ENCODE data around the gene AOPEP. TPM values are rescaled to one million over a fixed set of nuclear protein-coding genes. Genes with fewer than 3 reads are reported as not detected.

AOPEP gene
- total RNA-seq, 4 donors from 2014 or later, result 18.8 to 81.0 (median 32.1) TPM

- TF ChIP-seq CTCF (IDR thresholded peaks at IDR 0.05; ENCODE audit: low read depth), result no peak
These were observed 356.7 kb downstream of the AOPEP start for GRCh38 chr9:95083086-95083768.

DNA sequence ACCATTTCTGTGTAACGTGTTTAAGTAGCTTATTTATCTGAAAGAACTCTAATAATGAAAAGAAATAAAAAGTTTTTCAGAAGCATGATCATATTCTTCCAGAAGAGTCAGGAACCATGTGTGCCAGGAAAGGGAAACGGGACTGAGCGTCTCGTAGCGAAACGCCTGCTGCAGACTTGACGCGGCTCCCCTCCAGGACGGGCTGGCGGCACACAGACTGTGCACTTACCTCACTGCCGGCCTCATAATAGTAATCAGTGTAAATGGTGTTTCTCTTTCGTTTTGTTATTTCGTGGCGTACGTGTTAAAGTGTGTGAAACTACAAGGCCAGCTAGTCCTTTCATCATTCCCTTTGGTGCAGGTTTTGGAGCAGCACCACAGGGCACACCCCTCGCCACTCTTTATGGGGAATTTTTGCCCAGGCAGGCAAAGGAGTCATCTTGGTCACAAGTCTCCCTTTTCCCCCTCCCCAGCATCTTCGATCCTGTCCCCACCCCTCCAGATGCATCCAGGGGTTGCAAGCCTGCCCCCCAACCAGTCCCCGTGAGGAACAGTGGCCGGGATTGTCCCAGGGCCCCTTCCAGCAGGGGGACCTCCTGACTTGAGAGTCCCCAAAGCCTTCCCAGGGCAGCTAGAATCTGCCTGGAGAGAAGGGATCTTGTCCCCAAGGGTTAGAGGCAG lies 357.9 kb downstream of the AOPEP start:
- TF ChIP-seq CTCF (IDR thresholded peaks at IDR 0.05; ENCODE audit: low read depth), result no peak

DNA sequence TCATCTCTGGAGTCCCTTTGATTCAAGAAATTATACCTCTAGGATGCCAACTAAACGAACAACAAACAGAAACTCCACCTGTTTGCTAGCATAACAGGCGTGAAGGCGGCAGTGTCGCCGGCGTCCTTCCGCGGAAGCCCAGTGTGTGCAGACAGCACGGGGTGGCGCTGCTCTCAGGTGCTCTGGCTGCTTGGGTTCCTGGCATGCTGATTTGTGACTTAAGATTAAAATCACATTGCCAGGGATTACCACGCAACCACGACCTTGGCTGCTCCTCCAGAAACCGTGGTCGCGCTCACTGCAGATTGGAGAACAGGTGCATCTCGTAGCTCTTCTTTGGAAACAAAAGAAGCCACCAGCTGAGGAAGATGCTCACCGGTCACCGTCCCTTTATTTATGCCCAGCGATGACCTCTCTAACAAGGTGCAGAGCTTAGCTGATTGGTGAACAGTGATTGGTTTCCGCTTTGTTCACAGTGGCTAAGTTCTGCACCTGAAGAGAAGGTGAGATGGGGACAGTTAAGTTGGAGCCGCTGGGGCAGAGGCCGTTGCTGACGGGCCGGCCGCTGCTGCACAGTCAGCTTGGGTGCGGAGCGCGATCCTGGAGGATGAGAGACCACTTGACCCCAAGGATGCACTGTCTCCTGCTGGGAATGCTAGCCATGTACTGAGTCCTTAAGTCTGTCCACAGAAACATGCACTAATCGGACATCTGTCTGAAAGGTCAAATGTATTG lies 358.7 kb downstream of the AOPEP start:
- no peak for TF ChIP-seq CTCF (IDR thresholded peaks at IDR 0.05; ENCODE audit: low read depth)

DNA sequence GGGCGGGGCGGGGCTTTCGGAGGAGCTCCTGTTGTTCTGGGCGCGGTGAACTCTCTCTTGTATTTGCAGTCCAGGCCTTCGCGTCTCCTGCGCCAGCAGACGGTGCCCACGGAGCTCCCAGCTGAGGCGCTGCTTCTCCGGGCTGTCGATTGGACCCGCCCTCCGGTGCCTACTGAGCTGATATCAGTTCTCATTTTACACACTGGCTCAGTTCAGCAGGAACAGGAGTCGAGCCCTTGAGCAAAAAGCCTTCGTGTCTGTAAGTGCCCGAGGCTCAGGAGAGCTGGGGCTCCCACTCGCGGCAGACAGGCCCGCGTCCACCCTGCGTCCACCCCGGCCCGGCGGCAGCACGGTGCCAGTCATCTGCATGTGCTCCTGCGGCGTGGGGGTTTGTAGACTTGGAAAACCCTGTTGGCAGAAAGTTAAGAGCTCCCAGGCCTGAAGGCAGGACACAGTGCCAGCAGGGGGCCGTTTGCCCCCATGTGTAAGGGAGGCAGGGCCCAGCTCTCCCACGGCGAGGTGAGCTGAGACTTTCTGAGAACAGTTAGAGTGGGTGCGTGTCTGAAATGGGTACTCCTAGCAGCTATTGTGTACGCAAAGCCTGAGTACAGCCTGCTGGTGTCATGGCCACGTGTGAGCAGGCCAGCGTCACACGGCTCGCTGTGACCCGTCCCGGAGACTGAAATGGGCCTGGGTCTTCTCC lies 359.5 kb downstream of the AOPEP start:
- TF ChIP-seq CTCF (IDR thresholded peaks at IDR 0.05; ENCODE audit: low read depth), result no peak

DNA sequence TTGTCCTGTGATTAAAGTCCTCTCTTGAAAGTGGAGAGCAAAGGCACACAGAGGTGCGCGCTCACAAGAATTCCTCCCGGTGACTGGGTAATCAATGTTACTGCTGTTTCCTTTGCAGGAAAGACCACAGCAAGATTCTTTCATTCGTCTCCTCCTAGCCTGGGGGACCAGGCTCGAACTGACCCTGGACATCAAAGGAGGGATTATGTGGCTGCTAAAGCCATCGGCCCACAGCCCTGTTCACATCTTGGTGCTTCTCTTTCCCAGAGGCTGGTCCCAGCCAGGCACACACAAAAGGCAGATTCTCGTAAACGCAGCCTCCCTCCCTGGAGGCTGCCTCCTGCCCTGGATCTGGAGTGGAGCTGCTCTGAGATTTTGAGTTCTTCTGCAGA lies 360.1 kb downstream of the AOPEP start:
- TF ChIP-seq CTCF (IDR thresholded peaks at IDR 0.05; ENCODE audit: low read depth), result no peak

DNA sequence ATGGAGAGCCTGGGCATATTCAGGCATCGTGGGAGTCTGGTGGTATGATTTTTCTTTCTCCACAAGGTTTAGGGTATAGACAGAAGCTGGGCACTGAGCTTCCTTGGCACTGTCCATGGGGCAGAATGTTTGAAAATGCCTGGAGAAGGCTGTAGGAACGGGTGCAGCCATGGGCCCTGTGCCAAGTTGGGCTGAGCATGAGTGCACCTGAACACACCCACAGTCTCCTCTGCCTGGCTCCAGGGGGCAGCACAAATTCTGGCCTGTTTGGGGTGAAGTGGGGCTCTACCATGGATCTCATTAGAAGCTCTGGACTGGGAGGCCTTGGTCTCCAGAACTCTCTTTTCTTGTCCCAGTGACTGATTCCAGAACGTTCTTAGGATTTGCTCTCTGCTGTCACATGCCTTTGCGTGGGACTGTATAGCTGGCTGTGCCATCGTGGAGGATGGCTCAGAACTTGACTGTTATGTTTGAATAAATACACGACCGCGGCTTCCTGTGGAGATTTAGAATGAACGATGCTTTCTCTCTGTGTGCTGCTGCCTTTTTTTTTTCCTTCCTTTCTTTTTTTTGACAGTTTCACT lies 361.3 kb downstream of the AOPEP start:
- TF ChIP-seq CTCF (IDR thresholded peaks at IDR 0.05; ENCODE audit: low read depth), result no peak
